Measurements from ENCODE around the gene SYTL3. TPM values are rescaled to one million over a fixed set of nuclear protein-coding genes. Genes with fewer than 3 reads are reported as not detected.

SYTL3 gene
- total RNA-seq, 2 experiments from 2014 or later, result 106 to 112 TPM

DNA sequence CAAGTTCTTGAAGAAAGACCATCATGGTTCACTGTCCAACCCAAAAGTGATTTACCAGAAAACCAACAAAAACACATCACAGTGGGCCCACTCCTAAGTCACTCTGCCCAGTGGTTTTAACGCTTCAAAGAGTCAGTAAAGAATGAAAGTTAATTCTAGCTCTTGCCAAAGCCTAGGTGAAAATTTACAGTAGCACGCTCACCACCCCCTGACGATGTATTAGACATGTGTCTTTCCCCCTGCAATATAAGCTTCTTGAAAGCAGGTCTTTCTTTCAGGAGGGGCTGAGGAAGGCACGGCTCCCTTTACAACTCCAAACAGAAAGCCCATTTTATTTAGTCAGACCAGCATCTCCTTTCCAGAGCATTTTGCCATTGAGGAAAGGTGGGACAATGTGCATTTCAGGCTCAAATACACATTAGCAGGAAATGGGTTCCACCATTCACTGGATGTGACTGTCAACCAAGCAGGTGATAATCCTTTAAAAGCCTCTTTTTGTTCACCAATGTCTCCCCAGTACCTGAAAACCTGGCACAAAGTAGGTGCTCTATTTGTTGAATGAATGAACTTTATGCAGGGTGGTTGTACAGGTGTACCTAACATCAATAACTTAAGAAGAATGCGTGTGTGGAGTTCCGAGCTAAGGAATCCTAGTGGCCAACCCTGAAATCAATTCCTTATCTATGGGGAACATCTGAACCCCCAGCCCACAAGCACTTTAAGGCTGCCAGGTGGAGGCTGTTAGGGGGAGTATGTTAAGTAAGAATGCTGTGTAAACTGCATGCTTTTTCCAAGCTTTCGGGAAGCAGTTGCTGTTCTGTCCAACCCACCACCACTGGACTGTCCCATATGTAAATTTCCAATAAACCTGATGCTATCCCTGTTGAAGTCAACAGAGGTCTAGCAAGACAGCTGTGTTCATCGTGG, 157.9 kb downstream of the SYTL3 start:
- H3K27me3 Mint-ChIP-seq, result no peaks in the 10 kb centered on the region
- H3K27ac Mint-ChIP-seq, result peak overlapping the region; percentile 69

DNA sequence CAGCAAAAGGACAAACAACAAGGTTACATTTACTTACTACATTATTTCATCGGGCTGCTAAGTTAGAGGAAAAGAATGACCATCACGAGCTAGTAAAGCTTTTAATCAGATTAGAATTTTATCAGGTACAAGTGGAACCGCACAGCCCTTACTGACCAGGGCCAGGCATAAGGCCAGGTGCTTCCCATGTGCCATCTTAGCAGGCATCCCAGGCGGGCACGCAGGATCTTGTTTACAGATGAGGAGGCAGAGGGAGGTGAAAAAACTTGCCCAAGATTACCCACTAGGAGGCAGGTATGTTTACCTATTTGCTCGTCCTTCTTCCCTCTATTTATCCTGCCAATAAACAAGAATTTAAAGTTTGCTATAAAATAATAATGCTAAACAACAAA, 158.6 kb downstream of the SYTL3 start:
- ATAC-seq, result no peak
- no peak for DNase-seq
- Mint-ChIP-seq H3K27me3 (no peaks in the 10 kb centered on the region), H3K27ac (peak overlapping the region; percentile 69), H3K4me3 (no peak overlapping the region), H3K36me3 (peaks cover 72% of the 10 kb centered on the region), H3K4me1 (peaks cover 96% of the 10 kb centered on the region), H3K9me3 (ENCODE audit: low read depth) (no peaks in the 10 kb centered on the region)
- CTCF ChIA-PET, result interaction anchor here (1.2 to 2.0 kb wide), 4 partner anchors 11 to 62 kb away, joined by 3 to 8 read pairs (median 4); partner anchors contain the start of gene EZR

More for the DNA sequence above, 157.9 kb downstream of the SYTL3 start:
- Mint-ChIP-seq H3K9me3 (ENCODE audit: low read depth) (no peaks in the 10 kb centered on the region), H3K36me3 (peaks cover 68% of the 10 kb centered on the region), H3K4me3 (no peak overlapping the region), H3K4me1 (peaks cover 95% of the 10 kb centered on the region)
- ATAC-seq, result no peak
- no peak for DNase-seq
- CTCF ChIA-PET, result interaction anchor here (1.2 to 2.0 kb wide), 3 partner anchors 12 to 43 kb away, joined by 3 to 8 read pairs (median 4); partner anchors contain the start of gene EZR

DNA sequence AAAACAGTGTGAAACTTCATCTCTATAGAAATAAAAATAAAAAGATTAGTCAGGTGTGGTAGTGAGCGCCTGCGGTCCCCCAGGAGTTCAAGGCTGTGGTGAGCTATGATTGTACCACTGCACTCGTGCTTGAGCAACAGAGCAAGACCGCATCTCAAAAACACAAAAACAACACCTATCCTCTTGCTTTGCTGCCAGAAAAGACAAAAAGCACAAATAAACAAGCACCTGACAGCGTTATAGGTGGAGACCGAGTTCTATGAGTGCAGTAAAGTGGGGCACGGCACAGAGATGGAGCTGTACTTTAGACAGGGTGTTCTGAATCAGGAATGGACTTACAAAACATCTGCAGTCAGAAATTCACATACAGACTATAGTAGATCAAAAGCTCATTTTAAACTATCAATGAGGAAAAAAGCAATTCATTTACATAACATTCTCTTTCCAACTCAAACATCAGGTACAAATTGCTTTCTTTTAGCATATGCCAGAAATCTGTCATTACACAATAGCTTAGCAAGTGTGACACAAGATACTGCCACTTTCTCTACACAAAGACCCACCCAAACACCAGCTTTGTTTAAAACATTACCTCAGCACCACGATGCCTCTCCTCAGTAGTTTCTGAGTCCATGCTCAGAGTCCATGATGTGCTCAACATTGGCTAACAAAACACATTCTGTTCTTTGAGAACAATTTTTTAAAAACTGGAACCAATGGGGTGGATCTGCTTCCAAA, 159.3 kb downstream of the SYTL3 start:
- Mint-ChIP-seq H3K9me3 (ENCODE audit: low read depth) (no peaks in the 10 kb centered on the region), H3K27me3 (no peaks in the 10 kb centered on the region), H3K27ac (peak overlapping the region; percentile 69), H3K36me3 (peaks cover 75% of the 10 kb centered on the region), H3K4me3 (peak overlapping the region; percentile 3), H3K4me1 (peaks cover 97% of the 10 kb centered on the region)
- ATAC-seq, result peak; percentile 37
- peak; percentile 67 for DNase-seq
- CTCF ChIA-PET, result interaction anchor here (1.2 to 2.0 kb wide), 3 partner anchors 10 to 61 kb away, joined by 3 to 8 read pairs (median 5); partner anchors contain the start of gene EZR

DNA sequence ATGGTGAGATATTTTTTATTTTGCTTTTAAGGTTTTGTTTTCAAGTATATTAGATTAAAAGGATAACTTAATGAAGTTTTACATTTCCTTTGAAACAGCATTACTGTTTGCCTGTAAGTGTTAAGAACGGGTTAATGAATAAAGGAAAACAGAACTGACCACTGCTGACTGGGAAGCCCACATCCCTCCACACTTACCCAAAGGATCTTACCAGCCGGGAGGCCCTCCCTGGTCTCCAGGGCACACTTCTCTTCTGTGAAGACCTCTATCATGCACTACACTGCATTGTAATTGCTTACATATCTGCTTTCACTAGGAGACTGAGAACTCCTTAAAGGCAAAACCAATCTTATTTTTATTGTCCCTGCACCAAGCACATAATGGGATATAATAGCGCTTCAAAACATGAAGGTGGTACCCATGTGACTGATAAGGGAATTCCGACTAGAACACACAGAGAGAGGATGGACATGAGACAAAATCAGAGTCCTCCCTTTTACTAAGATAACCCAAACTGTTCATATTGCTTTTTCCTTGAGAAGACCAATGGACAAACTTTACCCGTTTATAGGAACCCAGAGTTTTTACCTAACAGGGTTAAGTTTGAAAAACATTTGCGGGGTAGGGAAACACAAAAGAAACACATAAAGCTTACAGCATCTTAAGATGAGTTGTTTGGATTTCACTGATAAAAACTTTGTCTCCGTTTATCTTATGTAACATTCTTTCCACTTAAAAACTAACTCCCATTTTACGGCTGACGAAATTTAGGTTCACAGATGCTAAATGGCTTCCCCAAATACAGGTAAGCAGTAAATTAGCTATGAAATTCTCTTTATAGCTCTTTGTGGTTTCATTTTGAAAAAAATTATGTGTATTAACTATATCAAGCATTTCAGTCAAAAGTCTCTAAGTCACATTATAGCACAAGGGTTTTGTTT, 160.6 kb downstream of the SYTL3 start:
- H3K27me3 Mint-ChIP-seq, result no peaks in the 10 kb centered on the region
- CTCF ChIA-PET, result interaction anchor here (1.4 to 2.0 kb wide), 2 partner anchors 9 to 17 kb away, joined by 5 to 8 read pairs; partner anchors contain the start of gene EZR
- H3K36me3 Mint-ChIP-seq, result peaks cover 82% of the 10 kb centered on the region
- peak overlapping the region; percentile 21 for H3K27ac Mint-ChIP-seq
- ATAC-seq (no peak), DNase-seq (no peak)
- H3K4me3 Mint-ChIP-seq, result no peak overlapping the region
- peaks cover 99% of the 10 kb centered on the region for H3K4me1 Mint-ChIP-seq
- no peaks in the 10 kb centered on the region for H3K9me3 Mint-ChIP-seq (ENCODE audit: low read depth)

DNA sequence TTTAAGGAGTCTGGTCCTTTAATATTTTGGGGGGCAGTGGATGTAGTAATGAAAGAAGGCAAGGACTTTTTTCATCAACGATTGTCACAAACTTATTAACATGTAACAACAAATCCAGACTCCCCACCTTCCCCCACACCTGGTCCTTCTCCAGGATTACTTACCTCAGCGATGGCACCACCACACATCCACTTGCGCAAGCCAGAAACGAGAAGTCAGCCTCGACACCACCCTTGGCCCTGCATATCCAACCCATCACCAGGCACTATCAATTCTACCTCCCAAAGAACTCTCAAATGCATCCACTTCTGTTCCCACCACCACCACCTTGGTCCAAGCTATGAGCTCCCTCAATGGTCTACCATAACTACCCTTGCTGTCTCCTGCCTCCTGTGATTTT, 162.8 kb downstream of the SYTL3 start:
- H3K4me3 Mint-ChIP-seq, result peak overlapping the region; percentile 99
- ATAC-seq (no peak), DNase-seq (no peak)
- H3K4me1 Mint-ChIP-seq, result peaks cover 90% of the 10 kb centered on the region
- peaks cover 86% of the 10 kb centered on the region for H3K36me3 Mint-ChIP-seq
- no peaks in the 10 kb centered on the region for H3K9me3 Mint-ChIP-seq (ENCODE audit: low read depth)
- CTCF ChIA-PET, result interaction anchor here (0.6 to 1.6 kb wide), 5 partner anchors 9 to 160 kb away, joined by 3 to 4 read pairs (median 3); no protein-coding TSS in a partner anchor
- peak overlapping the region; percentile 67 for H3K27ac Mint-ChIP-seq
- H3K27me3 Mint-ChIP-seq, result no peaks in the 10 kb centered on the region

DNA sequence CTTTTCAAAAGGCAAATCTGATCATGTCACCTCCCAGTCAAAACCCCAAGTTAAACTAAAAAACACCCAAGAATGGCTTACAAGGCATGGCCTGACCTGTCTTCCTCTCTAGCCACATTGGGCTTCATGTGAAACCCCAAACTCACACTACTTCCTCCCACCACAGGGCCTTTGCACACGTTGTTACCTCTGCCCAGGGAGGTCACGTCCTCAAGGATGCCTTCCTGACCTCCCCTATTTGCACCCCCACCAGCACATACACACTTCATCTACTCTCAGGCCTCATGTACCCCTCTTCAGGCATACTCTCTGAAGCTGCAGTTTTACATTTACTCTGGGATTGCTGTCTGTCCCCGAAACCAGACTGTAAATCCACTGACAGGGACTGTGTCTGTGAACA, 163.2 kb downstream of the SYTL3 start:
- CTCF ChIA-PET, result interaction anchor here (0.9 to 2.1 kb wide), 5 partner anchors 18 to 143 kb away, joined by 3 to 8 read pairs (median 4); no protein-coding TSS in a partner anchor
- H3K4me1 Mint-ChIP-seq, result peaks cover 86% of the 10 kb centered on the region
- peak overlapping the region; percentile 99 for H3K4me3 Mint-ChIP-seq
- peaks cover 86% of the 10 kb centered on the region for H3K36me3 Mint-ChIP-seq
- peak; percentile 78 for DNase-seq
- H3K9me3 Mint-ChIP-seq (ENCODE audit: low read depth), result no peaks in the 10 kb centered on the region
- peak; percentile 10 for ATAC-seq
- peak overlapping the region; percentile 67 for H3K27ac Mint-ChIP-seq
- H3K27me3 Mint-ChIP-seq, result no peaks in the 10 kb centered on the region

Small RNAs within 50 kb of the gene (microRNA-seq; reads per million reads assigned to microRNA genes)
- gene MIR3918, result not detected
- gene MIR7161, result not detected

Other genes with a start within 250 kb of the SYTL3 start
- gene TMEM181, start 90.0 kb upstream of the SYTL3 start, total RNA-seq, result 10 to 100 TPM; 14.0 to 17.4 TPM
- gene DYNLT1, start 5.3 kb upstream of the SYTL3 start, total RNA-seq, result 100 to 1,000 TPM; 109 to 120 TPM
- gene EZR, start 169.3 kb downstream of the SYTL3 start, total RNA-seq, result 100 to 1,000 TPM; 187 to 214 TPM

All from activated CD8-positive, alpha-beta memory T cell treated with anti-CD3 and anti-CD28 coated beads, Interleukin-2, amount 10 ng/mL, durations not matched to agents 7 days and 5 days (primary cell).